Astrocyte of the spinal cord (primary cell): Measurements from ENCODE around the gene MTX1.

Experiments
- DNase-seq: peaks from one replicate; pipeline ENCODE4 v3.0.0; 2011; ENCODE audit warnings: low read depth, low spot score
- H3K4me3 ChIP-seq: 2 replicates; pipeline ENCODE4 v1.5.1; 2011; ENCODE audit warnings: low read depth, mild to moderate bottlenecking, low read length, moderate library complexity
- CTCF ChIP-seq: IDR thresholded peaks from 2 replicates; pipeline ENCODE4 v1.5.1; 2012; ENCODE audit warnings: low read depth, mild to moderate bottlenecking, low read length, inconsistent platforms
- in situ Hi-C: cut with HindIII; loops from 2 replicates; pipeline ENCODE4 v1.10.0; 2017; ENCODE audit warnings: low sequenced_read_pairs

The MTX1 gene

GRCh38 chr1:155181371-155182051 lies 27.0 kb upstream of the MTX1 start:
- TF ChIP-seq CTCF, result no peak
- in situ Hi-C loops, result no loop called here
- H3K4me3 ChIP-seq, result no peak overlapping the region
- DNase-seq, result no peak

- no peak for TF ChIP-seq CTCF
- DNase-seq, result no peak
- in situ Hi-C loops, result no loop called here
- H3K4me3 ChIP-seq, result no peak overlapping the region
Observed at GRCh38 chr1:155182052-155182550, 26.4 kb upstream of the MTX1 start.

- no peak for DNase-seq
- no peak overlapping the region for H3K4me3 ChIP-seq
- in situ Hi-C loops, result no loop called here
- TF ChIP-seq CTCF, result no peak
Observed at GRCh38 chr1:155183775-155184221, 24.7 kb upstream of the MTX1 start.

GRCh38 chr1:155184351-155184811 lies 24.1 kb upstream of the MTX1 start:
- DNase-seq, result no peak
- in situ Hi-C loops, result no loop called here
- no peak overlapping the region for H3K4me3 ChIP-seq
- TF ChIP-seq CTCF, result no peak

GRCh38 chr1:155184835-155185782 lies 23.4 kb upstream of the MTX1 start:
- TF ChIP-seq CTCF, result no peak
- no peak overlapping the region for H3K4me3 ChIP-seq
- in situ Hi-C loops, result no loop called here
- DNase-seq, result no peak

- no peak for DNase-seq
- H3K4me3 ChIP-seq, result no peak overlapping the region
- TF ChIP-seq CTCF, result no peak
- in situ Hi-C loops, result no loop called here
Observed at GRCh38 chr1:155185783-155186066, 22.8 kb upstream of the MTX1 start.
